Measurements from ENCODE around the gene RBM7.

Gene RBM7

DNA sequence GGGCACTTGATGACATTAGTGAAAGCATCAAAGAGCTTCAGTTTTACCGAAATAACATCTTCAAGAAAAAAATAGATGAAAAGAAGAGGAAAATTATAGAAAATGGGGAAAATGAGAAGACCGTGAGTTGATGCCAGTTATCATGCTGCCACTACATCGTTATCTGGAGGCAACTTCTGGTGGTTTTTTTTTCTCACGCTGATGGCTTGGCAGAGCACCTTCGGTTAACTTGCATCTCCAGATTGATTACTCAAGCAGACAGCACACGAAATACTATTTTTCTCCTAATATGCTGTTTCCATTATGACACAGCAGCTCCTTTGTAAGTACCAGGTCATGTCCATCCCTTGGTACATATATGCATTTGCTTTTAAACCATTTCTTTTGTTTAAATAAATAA, 49.4 kb downstream of the RBM7 start:
- no peak for DNase-seq

DNA sequence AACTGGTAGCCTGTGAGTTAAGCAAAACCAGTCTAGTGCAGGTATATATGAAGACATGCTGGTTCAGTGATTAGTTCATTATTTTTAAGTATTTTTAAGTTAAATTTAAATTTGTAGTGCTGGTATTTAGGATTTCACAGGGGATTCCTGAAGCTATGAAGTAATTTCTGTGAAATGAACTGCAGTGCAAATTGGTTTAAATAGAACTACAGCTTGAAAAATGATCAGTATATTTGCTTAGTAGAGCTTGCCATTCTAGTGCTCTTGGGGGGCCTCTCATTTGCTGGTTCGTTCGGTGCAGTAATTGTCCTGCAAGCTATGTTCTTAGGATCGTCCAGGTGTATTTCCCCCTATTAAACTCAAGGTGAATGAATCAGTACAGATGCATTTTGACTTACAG, 51.9 kb downstream of the RBM7 start:
- DNase-seq = no peak

Measured in HCEC 1CT (cell line).